Germinal center (tissue), 1 donor: ENCODE data around the gene CTNNA1.
"Not testable (repeated sequence)": the region's sequence is repeated elsewhere in the genome, so short reads cannot be mapped to it uniquely, and the experiment has no call there.

Source experiments
- DNase-seq: peaks from one replicate; pipeline ENCODE4 v3.0.0; 2012; ENCODE audit warnings: mixed read lengths, low spot score

Gene CTNNA1

DNA sequence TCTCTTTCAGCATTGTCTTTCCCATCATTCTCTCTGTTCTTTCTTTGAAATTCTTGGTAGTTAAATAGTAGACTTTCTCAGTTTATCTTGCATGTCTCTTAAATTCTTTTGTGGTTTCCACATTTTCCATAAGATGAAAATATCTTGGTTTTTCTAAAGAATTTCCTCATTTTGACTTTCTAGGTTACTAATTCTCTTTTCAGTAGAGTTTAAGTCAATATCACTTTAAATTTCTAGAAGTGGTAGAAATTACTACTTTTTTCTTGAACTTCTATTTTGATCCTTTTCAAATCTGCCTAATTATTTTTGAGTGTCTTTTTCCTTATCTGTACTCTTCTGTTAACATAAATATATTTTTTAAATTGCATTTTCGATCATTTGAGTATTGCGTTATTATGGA is 145.5 kb downstream of the CTNNA1 start:
- DNase-seq = no peak

DNA sequence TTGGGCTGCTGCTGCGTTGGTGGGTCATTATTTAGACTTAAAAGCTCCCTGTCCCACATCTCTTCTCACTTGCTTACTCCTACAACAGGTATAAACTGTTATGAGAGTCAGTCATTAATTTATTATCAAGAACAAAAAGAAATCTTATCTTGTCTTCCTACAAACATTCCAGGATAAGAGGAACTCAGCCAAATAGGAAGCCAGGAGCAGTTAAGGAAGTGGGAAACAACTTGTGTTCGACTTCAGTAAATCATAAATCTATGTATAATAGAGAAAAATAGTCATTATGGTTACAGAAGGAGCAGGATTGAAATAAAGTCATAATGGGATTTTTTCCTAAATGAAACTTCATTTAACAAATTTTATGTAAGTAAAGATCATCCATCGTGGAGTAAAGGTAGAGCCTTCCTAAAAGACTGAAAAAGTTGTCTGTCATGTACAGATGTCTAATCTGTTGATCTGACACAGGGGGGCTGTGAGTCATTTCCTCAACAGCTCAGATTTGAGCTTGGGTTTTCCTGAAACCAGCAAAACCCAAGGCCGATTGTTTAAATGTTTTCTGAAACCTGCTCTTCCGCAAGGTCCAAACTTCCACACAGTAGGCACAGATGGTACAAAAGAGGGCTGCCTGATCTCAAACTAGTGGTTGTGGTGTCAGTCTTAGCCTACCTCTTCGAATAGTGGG is 147.2 kb downstream of the CTNNA1 start:
- no peak for DNase-seq

DNA sequence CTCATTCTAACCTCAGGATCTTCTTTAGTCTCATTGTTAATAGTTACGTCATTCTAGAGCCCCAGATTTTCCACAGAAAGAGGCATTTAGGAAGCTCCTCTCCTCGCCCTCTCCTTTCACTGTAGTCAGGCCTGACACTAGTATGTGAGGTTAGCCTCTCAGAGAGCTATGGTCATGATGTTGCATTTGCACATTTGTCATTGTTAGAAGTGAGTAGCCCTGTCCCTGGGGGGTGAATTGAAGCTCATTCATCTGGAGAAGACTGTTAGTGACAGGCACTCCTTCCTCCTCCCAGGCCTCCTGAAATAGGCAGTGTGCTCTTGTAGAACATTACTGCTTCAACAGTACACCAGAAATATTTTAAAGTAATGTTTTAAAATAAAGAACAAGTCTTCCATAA is 148.5 kb downstream of the CTNNA1 start:
- no peak for DNase-seq

DNA sequence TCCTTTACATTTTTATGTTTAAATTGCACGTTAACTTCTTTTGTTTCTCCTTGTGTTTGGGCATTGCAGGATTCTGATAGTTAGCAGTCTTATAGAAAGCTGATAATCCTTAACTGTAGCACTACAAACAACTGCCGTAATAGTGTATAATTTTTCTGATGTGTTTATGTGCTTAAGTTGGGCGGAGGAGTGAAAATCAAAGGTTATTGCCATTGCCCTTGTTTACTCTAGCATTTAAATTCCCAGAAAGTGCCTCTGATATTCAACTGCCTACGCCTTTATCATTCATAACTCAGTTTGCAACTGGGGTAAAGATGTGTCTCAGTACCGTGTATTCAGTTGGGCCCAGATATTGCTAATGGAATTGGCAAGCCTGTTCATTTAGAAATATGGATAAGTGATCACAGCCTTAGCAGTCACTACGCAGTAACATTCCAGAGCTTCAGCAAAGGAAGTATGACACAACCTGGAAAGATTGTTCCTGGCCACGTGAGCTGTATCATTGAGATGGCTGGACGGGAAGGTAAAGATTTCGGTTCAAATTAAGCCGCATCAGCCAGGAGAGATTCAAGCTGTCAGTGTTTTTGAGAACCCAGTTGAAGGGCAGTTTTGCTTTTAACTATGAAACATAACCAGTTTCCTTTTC is 150.0 kb downstream of the CTNNA1 start:
- no peak for DNase-seq

DNA sequence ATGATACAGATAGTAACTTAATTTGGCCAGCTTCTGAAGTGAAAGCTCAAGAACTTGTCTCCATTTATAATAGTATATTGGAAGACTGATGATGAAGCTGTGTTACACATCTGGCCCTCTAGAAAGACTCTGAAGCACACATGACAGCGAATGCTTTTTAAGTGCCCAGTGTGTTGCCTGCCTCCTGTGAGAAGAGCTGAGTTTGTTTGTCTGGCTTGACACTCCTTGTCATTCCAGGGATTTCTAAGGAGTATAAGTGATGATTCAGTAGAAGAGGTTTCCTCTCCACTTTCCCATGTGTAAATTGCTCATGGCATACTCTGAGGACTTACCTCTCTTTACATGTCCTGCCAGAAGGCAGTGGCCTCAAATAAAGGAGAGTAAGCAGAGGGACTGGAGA is 152.3 kb downstream of the CTNNA1 start:
- no peak for DNase-seq

DNA sequence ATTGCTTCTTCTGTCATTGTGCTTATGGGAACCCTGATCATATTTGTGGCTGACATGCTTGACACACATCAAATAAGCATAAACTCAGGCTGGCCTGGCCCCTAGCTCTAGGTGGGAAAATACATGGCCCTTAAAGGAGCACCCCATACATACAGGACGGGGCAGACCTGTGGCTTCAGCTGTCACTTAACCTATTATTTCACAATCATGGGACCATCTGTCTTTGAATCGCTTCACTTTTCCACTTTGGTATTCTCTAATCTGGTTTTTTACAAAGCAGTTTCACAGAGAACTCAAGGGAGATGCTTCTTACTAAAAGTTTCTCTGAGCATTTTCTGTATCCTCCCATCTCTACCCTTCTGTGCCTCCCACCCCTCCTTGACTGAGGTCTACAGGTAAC is 156.5 kb downstream of the CTNNA1 start:
- DNase-seq = no peak

DNA sequence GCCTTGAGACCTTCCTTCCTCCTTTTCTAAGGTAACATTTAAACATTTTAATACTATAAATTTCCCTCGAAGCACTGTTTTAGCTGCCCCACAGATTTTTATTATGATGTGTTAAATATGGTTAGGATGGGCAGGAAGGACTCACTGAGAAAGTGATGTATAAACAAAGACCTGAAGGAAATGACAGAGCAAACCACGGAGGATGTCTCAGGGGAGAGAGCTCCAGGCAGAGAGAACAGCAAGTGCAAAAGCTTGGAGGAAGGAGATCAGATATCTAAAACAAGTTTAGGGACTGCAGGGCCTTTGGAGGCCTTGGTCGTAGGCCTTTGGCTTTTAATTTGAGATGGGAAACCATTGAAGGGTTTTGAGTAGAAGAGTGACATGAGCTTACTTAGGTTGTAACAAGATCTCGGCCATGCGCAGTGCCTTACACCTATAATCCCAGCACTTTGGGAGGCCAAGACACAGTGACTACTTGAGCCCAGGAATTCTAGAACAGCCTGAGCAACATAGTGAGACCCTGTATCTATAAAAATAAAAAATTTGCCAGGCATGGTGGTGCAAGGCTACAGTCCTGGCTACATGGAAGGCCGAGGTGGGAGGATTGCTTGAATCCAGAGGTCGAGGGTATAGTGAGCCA is 157.4 kb downstream of the CTNNA1 start:
- no peak for DNase-seq

DNA sequence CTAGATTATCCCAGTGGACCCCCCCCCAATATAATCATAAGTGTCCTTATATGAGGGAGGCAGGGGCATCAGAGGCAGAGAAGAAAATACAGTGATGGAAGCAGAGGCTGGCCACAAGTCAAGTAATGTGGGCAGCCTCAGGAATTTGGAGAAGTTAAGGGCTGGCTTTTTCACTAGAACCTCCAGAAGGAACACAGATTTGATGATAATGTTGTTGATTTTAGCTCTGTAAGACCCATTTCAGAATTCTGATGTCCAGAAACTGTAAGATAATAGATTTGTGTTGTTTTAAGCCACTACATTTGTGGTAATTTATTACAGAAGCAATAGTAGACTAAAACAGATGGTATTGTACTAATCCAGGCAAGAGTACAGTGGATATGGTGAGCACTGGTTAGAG is 158.2 kb downstream of the CTNNA1 start:
- DNase-seq = no peak

DNA sequence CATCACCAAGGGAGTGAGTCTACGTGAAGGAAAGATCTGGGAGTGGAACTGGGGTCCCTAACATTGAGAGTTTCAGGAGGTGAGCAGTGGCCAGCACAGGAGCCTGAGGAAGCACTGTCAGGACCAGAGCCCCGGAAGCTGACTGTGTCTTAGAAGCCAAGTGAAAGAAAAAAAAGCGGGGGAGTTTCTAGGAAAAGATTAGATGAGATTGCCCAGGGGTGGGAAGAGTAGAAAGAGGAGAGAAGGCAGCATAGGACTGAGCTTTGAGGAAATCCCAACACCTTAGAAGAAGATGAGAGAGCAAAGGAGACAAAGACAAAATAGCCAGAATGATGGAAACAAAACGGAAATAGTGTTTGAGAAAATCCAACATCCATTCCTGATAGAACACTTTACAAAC is 158.9 kb downstream of the CTNNA1 start:
- no peak for DNase-seq

DNA sequence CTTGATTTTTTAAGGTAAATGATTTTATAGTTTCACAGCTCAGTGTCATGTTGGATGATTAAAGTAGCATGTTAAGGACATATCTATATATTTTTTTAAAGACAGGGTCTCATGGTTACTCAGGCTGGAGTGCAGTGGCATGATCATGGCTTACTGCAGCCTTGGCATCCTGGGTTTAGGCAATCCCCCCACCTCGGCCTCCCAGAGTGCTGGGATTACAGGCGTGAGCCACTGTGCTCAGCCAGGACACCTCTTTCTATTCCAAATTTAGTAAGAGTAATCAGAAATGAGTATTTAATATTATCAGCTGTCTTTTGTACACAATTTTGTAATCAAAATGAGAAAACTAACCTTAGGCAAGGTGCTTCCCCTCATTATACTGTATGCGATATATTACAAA is 160.5 kb downstream of the CTNNA1 start:
- no peak for DNase-seq

DNA sequence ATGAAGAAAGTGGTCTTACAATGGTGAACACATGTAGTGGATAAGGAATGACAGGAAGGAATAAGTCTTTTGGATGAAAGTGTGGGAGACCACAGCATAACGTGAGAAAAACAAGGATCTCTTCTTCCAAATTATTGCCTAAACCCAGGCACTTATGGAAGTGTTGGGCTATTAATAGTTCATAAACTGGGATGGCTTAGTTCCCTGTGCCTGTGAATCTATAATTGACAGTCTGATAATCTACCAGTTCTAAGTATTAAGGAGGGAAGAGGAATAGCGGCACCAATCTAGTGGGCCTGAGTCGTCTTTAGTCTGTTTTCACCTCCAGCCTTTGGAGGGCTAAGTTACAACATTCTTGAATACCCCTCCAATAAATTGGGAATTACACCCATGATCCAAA is 161.1 kb downstream of the CTNNA1 start:
- no peak for DNase-seq

DNA sequence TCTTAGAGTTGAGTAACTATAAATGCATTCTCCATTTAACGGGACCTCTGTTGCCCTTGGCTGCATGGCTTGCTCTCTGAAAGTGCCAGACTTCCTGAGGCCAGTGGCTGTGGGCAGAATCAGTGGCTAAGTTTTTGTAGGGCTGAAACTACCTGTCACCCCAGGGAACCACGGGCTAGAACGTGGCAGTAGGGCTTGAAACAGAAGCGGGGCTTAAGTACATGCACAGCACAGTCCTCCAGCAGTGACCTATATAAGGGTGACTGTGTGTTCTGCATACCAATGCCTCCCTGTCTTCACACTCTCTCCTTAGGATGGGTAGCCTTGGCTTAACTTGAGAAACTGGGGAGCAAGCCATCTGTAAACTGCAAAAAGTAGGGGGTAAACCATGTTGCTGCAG is 165.5 kb downstream of the CTNNA1 start:
- DNase-seq = no peak

DNA sequence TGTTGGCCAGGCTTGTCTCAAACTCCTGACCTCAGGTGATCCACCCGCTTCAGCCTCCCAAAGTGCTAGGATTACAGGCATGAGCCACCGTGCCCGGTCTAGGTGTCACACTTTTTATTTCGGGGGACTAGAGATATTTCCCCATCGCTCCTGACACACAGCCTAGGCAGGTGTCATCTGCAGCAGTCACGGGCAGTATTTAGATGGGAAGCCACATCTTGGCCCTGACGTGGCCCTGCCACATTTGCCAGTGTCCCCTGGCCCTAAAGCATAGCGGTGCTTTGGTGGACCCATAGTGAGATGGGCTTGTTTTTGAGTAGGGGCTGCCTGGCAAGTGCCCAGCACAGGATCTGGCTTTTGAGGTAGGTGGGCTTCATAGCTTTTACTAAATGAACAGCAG is 167.0 kb downstream of the CTNNA1 start:
- DNase-seq = no peak

DNA sequence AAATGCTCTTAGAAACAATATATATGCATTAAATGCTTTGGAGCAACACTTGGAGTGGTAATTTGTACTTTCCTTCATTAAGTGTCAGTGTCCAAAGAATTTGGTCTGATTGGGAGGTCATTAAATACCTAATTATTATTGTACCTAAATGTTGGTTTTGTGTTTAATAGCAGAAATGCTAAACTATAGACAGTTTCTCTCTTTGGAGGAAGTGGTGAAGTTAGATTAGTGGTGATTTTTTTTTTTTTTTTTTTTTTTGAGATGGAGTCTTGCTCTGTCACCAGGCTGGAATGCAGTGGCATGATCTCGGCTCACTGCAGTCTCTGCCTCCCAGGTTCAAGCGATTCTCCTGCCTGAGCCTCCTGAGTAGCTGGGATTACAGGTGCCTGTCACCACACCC is 168.1 kb downstream of the CTNNA1 start:
- DNase-seq = not testable (repeated sequence)

DNA sequence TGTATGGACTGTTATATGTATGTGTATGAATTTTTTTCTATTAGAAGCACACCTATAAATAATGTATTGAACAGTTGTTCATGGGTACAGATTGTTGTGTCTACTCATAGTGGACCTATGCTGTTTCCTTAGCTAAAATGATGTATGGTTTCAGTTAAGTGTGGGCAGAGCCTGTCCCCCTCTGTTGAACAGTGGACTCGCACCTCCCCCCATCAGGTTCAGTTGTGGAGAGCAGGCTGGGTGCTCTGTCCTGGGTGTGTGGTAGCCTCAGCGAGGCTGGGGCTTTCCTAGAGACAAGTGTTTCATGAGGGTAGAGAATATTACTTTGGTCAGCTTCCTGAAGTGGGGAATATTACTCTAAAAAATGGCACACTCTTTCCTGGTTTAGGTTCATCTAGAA is 169.3 kb downstream of the CTNNA1 start:
- DNase-seq = no peak

DNA sequence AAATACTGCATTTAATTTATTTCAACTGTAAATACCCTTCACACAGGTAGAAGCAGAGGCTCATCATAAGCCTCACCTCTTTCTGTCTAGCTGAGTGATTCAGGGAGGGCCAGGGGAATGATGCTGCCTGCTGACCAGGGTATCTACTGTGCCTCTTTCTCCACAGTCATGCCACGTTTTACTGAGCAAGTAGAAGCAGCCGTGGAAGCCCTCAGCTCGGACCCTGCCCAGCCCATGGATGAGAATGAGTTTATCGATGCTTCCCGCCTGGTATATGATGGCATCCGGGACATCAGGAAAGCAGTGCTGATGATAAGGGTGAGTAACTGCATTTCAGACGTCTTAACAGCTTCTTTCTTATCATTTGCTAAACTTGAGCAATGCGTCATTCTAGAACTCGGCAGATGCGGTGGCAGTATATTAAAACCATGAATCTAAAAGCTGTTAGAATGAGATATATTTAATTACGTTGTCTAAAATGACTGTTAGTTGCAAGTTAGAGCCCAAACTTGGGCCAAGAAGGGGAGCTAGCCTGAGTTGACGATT is 171.9 kb downstream of the CTNNA1 start:
- no peak for DNase-seq

DNA sequence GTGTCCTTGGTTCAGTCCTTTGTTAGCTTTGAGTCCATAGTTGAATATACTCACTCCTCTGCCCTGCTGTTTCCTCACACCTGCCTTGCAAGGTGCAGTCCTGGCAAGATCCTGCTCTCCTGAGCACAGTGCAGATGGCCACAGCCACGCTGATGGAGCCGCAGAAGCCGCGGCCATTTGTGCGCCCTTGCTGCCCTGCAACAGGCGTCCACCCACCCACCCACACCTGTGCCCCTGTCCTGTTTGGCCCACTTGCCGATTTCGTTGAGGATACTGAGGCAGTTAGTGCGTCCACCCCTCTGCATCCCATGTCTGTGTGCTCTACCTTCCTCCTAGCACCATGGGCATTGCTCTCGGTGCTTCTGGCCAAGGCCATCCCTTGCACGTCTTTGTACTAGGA is 173.0 kb downstream of the CTNNA1 start:
- DNase-seq = no peak

DNA sequence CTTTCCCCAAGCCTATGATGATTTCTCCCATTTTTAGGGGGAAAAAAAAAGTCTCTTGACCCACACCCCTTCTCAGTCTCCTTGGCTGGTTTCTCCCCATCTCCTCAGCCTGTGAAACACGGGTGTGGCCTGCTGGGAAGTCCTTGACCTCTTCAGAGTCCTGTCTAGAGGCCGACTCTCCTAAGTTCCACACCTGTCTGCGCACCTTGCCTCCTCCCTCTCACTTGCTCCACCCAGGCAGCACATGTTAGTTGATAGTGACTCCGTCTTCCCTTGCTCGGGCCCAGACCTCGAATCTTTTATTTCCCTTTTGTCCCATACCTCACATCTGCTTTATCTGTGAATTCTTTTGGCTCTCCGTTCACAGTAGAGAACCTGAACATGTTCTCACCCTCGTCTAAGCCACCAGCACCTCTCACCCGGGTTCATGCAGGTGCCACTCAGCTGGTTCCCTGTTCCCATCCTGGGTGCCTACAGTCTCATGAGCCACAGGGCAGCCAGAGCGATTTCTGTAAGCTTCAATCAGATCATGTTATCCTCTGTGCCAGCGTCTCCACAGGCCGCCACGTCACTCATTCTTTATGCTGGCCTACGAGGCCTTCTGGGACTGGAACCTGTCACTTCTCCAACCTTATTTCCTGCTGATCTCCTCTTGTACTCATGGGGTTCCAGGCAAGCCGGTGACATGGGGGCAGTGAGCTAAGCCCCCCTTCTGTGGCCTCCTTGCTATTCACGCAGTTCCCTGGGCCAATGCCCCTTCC is 173.6 kb downstream of the CTNNA1 start:
- DNase-seq = no peak

DNA sequence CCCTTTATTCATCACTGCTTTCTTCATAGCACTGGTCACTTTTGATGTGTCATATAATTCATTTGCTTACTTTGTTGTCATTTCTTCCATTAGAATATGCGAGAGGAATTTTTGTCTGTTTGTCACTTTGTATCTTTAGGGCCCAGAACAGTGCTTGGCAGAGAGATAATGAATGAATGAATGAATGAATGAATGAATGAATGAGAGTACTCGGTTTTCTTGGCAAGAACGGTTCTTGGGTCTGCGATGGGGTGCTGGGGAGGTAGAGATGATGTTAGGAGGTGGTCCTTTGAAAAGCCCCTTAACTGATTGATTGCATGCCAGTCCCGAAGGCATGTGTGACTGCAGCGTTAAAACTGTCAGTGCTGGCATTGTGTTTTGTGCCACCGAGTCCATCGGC is 174.3 kb downstream of the CTNNA1 start:
- DNase-seq = no peak

DNA sequence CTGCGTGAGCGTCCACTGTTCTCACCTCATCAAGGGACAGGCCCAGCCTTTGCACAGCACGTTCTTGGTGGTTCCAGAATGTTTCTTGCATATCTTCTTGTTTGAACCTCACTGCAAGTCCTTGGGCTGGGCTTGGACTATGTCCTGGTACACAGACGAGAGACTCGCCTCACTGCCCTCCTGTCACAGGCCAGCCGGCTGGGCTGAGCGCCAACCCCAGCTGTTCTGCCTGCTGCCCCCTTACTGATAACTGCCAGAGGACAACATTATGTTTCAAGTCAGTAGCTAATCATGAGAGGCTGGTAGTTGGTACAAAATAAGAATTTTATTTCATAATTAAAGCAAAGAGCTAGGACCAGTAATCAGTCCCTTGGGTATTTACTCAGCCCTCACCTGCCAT is 174.8 kb downstream of the CTNNA1 start:
- no peak for DNase-seq

DNA sequence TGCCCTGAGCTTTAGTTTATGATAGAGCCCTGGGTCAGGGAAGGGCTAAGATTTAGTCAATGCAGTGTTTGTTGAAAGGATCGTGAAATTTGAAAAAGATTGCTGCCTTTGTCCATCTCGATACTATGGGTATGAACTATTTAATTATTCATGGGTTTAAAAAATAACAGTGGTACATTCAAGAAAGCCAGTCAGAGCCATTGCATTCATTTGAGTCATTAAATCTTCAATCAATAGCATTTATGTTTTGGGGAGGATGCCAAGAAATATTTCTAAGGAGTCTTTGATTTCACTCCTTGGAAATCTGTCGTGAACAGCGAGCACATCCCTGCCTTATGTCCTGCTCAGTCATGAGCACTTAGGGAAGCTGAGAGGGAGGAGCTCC is 176.3 kb downstream of the CTNNA1 start:
- no peak for DNase-seq

DNA sequence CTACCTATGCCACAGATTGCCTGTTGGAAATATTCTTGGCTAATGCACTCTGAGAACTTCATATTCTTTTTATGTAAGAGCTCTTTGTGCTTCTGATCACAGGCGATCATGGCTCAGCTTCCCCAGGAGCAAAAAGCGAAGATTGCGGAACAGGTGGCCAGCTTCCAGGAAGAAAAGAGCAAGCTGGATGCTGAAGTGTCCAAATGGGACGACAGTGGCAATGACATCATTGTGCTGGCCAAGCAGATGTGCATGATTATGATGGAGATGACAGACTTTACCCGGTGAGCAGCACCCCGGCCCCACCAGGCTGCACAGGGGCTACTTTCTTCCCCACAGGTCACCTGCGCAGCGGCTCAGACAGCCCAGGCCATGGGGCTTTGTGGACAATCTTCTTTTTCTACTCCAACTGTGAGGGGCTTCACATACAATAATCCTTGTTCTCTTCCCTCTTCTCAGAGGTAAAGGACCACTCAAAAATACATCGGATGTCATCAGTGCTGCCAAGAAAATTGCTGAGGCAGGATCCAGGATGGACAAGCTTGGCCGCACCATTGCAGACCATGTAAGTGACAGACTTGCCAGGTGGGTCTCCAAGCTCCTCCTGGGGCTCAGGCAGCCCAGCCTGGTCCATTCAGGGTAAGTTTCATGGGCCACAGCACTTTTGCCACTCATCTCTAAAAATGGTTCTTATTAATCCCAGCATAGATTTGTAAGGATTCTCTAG is 177.3 kb downstream of the CTNNA1 start:
- DNase-seq = no peak
